ENCODE data around the gene ZNF219.

ZNF219 gene

GRCh38 chr14:21101802-21102413 is 3.5 kb upstream of the ZNF219 start:
- DNase-seq: no peak

GRCh38 chr14:21100931-21101330 is 2.5 kb upstream of the ZNF219 start, which contains the start of gene TMEM253:
TSS of gene TMEM253 (plus strand) at chr14:21101066. CDS start at chr14:21101344, 278 bp downstream.
- DNase-seq: no peak

- peak; percentile 31 for DNase-seq
These were observed 1.1 kb upstream of the ZNF219 start for GRCh38 chr14:21099596-21099985.

DNA sequence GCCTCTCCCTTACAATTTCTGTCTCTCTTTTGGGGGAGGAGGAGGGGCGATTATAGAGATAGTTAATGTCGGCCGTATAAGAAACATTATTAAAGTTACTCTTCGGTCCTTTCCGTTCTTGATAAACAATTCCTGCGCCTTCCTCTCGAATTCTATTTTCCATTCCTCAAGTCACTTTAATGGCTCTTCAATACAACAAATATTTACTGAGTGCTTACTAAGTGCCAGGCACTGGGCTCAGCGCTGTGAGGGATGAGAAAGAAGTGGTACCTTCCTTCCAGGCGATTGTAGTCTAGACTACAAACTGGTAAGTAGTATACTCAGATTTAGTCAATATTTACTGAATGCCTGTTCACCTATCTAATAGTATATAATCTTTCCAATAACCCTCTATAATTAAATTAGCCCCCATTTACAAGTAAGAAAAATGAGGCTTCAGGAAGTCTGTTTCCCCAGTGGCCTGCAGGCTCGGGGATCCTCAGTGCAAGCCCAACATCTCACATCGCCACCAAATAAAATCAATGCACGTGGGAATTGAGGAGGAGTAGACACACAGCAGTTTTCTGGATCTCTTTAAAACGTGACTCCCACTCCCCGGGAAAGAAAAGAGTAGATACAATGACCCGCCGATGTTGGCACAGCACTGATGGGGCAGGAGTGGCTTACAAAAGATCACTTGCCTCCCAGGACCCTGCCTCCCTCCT is 589 bp upstream of the ZNF219 start:
- peak; percentile 28 for DNase-seq

DNA sequence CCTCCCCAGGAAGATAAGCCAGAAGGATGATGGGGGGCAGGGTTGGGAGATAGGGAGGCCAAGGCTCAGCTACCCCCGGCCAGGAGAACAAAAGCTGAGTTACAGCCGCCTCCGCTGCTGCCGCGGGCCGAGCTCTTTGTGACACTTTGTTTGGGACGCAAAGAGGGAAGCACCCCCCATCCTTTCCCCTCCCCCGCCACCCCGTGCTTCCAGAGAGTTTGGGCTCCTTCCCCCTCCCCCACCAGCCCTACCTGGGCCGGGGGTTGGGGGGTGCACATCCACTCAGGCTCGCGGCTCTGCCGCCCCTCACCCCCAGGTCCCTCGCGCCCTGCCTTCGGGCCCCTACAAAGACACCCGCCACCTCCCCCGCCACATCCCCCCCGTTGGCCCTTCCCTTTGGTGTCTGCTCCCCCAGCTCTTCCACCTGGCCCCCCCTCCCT is 799 bp downstream of the ZNF219 start:
- peak; percentile 63 for DNase-seq

DNA sequence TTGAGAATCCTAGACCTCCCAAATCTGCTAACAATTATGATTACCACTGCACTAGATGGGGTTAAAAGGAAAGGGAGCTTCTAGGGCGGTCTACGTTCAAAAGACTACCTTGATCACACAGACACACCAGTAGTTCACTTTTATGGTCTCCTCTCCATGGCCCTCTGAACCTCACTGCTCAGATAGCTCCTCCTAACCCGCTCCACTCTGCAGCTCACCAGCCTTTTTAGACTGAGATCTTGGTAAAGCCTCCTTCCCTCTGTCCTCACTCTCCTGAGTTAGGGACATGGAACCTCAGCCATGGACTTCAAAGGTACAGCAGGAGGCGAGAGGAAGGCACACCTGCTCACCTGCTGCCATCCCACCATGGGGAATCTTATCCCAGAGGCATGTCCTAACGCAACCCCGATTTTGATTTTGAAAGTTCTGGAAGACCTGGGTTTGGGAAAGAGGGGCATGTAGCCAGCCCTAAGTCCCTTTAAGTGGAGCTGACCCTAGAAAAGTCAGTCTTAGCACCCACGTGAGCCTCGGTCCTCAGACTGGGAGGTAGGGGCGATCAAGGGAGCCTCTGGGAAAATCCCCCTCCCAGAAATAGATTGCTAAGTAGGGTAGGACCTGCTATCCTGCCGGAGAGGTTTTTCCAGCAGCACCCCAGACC is 1.3 kb downstream of the ZNF219 start:
- DNase-seq: peak; percentile 53

DNA sequence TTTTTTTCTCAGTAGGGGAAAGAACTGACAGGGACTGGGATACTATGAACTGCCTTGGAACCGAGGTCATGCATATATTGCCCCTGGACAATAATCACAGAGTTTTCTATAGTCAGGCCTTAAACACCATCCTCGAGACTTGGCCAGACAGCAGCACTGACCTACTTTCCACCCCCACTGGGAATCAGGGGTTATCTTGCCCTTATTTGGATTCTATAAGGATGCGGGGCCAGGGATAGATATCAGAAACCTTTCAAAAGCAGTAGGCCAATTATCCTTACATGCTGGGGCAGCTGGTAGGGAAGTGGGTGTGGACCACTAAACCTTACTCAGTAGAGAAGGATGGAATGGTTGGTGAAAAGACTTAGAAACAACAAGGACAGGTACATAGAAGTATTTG is 2.0 kb downstream of the ZNF219 start:
- DNase-seq: peak; percentile 56

GRCh38 chr14:21095430-21096205 is 2.8 kb downstream of the ZNF219 start:
- peak; percentile 84 for DNase-seq

DNA sequence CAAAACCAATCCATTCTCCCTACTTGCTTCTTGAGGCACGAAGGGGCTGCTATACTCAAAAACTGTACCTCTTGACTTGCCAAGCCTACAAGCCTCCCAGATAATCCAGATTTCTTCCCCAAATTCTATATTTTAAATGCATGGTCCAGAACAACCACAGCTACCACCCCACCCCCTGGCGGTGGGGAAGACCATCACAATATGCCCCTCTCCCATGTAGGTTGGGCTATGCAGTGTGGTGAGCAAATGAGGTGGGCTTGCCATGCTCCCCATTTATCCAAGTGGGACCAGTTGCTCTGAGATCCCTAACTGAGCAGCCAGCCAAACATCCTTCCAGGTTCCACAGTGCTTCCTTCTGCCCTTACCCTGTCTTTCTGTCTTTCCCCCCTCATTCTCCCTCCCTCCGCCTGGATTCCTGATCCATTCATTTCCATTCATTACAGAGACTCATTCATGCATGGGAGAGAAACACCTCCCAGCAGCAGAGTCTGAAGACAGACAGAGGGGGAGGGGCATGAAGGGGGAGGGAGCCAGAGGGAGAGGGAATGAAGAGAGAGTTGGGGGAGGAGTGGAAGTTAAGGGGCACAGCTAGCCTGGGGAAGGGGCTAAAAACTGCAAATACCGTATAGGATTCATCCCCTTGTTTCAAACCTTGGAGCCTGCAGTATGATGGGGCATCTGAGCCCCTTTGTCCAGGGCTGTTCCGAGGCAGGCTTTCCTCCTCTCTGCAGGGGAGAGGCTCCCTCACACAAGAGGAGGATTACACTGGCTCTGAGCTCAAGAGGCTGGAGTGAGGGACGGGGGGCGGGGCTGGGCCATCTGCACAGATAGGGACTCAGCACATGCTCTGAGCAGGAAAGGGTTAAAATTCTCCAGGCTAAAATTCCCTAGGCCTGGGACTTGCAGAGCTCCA is 4.4 kb downstream of the ZNF219 start:
- peak; percentile 98 for DNase-seq

GRCh38 chr14:21093018-21093417 is 5.4 kb downstream of the ZNF219 start:
- no peak for DNase-seq

DNA sequence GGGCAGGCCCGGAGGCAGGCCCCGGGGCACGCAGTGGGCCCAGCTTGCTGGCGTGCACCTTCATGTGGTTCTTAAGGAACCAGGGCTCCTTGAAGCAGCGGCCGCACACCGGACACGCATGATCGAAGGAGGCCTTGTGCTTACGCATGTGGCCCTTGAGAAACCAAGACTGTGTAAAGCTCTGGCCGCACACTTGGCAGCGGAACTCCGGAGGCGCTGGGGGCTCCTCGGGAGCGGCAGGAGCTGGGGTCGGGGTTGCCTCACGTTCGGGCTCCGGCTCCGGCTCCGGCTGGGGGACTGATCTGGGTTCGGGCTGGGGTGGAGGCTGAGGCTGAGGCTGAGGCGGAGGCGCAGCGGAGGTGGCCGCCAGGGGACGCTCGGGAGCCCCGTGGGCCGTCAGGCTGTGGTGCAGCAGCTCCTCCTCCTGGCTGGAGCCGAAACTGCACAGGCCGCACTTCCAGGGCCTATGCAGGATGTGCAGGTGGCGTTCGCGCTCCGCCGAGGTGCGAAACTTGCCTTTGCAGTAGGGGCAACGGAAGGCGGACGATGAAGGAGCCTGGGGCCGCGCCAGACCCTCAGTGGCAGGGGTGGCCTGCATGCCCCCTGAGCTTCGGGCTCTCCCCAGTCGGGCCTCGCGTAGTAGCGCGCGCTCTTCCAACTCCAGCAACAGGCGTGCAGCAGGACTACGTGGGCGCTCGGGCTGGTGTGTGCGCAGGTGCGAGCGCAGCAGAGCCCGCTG is 6.0 kb downstream of the ZNF219 start:
- DNase-seq: peak; percentile 74

DNA sequence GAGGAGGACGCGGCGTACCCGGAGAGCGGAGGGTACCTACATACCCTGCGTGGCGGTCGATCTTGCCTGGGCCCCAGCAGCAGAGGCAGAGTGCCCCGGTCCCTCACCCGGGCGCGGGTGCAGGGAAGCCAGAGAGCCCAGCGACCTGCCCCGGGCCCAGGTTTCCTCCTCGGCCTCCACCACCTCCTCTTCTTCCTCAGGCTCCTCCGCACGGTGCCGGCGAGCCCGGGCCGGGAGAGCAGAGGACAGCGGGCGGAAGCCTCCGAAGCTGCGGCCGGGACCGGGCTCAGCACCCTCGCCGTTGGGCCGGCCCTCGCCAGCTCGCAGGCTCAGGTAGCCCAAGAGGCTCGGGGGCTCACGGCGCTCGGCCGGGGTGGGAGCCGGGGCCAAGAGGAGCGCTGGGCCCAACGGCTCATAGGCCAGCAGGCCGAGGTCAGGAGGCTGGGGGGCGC is 6.6 kb downstream of the ZNF219 start:
- no peak for DNase-seq

DNA sequence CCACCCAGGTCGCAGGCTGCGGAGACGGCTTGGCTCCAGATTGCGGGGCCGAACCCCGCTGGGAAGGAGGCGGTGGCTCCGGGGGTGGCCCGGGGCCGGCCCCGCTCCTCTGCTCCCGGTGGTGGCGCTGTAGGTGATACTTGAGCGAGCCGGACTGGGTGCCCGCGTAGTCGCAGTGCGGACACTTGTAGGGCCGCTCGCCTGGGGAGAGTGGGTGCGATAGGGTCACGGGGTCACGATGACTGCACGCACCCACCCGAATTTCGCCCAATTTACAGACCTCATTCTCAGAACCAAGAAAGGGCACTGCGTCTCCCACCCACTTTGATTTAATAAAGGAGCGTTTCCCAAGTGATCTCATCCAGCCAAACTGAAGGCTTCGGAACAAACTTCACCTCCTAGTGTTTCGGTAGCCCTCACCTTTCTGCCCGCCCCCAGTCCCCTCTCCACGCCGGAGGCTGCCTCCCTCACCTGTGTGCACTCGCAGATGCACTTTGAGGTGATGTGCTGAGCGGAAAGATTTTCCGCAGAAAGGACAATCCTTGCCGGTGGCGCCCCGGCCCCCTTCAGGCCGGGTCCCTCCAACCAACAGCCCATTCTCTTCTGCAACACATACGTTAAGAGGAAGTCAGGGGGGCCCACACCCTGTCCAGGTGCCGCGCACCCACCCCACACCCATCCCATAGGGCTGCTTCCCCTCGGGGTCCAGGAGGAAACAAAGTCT is 7.4 kb downstream of the ZNF219 start:
- DNase-seq: no peak

- peak; percentile 36 for DNase-seq
These were observed 8.1 kb downstream of the ZNF219 start for GRCh38 chr14:21090194-21090939.

DNA sequence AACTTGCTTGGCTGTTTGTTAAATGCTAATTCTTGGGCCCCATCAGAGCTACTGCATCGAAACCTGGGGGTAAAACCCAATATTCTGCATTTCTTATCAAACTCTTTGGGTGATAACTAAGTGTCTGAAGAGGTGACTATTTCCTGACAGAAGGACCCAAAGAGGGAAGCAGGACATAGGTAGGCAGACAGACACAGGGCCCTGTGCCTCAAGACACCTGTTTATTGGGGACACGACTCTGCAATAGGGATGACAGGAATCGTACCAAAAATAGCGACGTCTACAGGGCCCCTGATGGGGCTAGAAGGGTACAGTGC is 8.6 kb downstream of the ZNF219 start:
- DNase-seq: no peak

- no peak for DNase-seq
These were observed 9.2 kb downstream of the ZNF219 start for GRCh38 chr14:21089271-21089670.

DNA sequence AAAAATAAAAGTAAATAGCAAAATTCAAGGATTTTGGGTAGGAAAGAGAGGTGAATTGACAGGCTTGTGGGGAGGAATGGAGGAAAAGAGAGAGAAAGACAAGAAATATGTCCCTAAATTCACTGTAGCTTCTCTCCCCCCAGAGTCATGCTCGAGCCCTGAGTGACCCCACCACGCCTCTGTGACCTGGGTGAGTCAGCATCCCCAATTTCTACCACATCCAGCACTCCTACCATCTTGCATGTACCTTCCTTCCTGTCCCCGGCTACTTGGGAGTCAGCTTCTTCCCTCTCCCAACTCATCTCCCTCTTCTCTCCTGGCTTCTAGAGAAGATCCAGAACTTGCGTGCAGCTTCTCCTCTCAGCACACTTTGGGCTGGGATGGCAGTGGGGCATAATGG is 9.8 kb downstream of the ZNF219 start:
- no peak for DNase-seq

DNA sequence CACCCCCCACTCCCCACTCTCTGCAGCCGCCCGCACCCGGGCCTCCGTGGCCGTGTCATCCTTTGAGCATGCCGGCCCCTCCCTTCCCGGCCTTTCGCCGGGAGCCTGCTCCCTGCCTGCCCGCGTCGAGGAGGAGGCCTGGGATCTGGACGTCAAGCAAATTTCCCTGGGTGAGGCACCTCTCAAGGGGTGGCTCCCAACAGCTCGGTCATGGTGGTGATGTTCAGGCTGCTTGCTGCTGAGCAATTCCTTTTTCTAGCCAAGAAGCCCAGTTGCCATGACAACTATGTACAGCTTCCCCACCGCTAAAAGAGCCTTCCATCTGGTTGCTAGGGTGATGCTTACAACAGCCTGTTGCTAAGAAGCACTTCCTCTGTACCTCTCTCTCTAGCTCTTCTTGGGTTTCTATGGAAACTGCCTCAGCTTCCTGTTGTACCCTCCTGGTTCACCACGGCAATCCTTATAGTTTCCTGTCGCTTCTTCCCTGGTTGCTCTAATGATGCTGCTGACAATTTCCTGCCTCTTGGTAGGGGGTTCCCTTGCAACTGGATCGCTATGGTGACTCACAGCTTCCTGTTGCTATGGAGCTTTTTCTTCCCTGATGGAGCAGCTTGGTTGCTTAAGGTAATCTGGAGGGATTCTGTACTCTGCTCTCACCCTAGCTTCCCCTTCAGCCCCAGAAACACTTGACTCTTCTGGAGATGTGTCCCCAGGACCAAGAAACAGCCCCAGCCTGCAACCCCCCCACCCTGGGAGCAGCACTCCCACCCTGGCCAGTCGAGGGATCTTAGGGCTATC is 11.0 kb downstream of the ZNF219 start:
- DNase-seq: peak; percentile 48

DNA sequence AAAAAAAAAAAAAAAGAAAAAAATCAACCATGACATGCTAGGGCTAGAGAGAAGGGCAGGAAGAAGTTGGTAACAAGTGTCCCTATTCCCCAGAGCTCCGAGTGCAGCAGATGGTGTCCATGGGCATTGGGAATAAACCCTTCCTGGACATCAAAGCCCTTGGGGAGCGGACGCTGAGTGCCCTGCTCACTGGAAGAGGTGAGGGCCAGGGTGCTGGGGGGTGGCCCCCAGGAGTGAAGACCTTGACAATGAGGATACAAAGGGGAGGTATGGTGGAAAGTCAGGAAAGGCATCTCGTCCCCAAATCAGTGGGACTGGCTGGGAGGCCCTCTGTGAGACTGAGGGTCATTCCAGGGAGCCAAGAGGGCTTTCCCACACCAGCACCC is 11.6 kb downstream of the ZNF219 start:
- no peak for DNase-seq
